HepG2 (cell line): Measurements from ENCODE around the gene CEBPG. TPM values are rescaled to one million over a fixed set of nuclear protein-coding genes. Genes with fewer than 3 reads are reported as not detected.

Experiments
- DPF2 ChIP-seq: sonication (generic); formaldehyde crosslinking; IDR thresholded peaks from 2 replicates; pipeline ENCODE4 v1.4.0; 2020; ENCODE audit warnings: mild to moderate bottlenecking, low read depth, missing genetic modification reagents, borderline replicate concordance
- EEA1 ChIP-seq: sonication (generic); formaldehyde crosslinking; IDR thresholded peaks from 2 replicates; pipeline ENCODE4 v1.5.1; 2020; ENCODE audit warnings: mild to moderate bottlenecking, missing genetic modification reagents, borderline replicate concordance
- GPN1 ChIP-seq: sonication (generic); formaldehyde crosslinking; IDR thresholded peaks from 2 replicates; pipeline ENCODE4 v1.5.1; 2020; ENCODE audit warnings: missing genetic modification reagents, borderline replicate concordance
- MEF2D ChIP-seq: sonication (generic); formaldehyde crosslinking; IDR thresholded peaks from 2 replicates; pipeline ENCODE4 v1.5.1; 2020; ENCODE audit warnings: mild to moderate bottlenecking, missing genetic modification reagents
- MTA1 ChIP-seq: sonication (generic); formaldehyde crosslinking; IDR thresholded peaks from 2 replicates; pipeline ENCODE4 v1.4.0; 2020; ENCODE audit warnings: missing genetic modification reagents, mild to moderate bottlenecking, borderline replicate concordance
- MZF1 ChIP-seq: sonication (generic); formaldehyde crosslinking; IDR thresholded peaks from 2 replicates; pipeline ENCODE4 v1.8.1; 2023; ENCODE audit warnings: mild to moderate bottlenecking, missing genetic modification reagents, borderline replicate concordance
- NFKBIZ ChIP-seq: IDR thresholded peaks from 2 replicates; pipeline ENCODE4 v1.6.1; 2018; ENCODE audit warnings: missing genetic modification reagents, missing compliant biosample characterization
- NR2F2 ChIP-seq: IDR thresholded peaks from 2 replicates; pipeline ENCODE4 v1.6.1; 2012; ENCODE audit warnings: low read depth, inconsistent platforms, borderline replicate concordance
- PHF8 ChIP-seq: sonication (generic); formaldehyde crosslinking; IDR thresholded peaks from 2 replicates; pipeline ENCODE4 v1.5.0; 2020; ENCODE audit warnings: missing genetic modification reagents
- PITX1 ChIP-seq: sonication (generic); formaldehyde crosslinking; IDR thresholded peaks from 2 replicates; pipeline ENCODE4 v1.5.1; 2020; ENCODE audit warnings: mild to moderate bottlenecking, missing genetic modification reagents
- SOX5 ChIP-seq: IDR thresholded peaks from 2 replicates; pipeline ENCODE4 v1.6.1; 2016; ENCODE audit warnings: borderline replicate concordance
- TBX2 ChIP-seq: sonication (generic); formaldehyde crosslinking; IDR thresholded peaks from 2 replicates; pipeline ENCODE4 v1.5.0; 2020; ENCODE audit warnings: missing genetic modification reagents, mild to moderate bottlenecking, borderline replicate concordance
- TCF7 ChIP-seq: sonication (generic); IDR thresholded peaks from 2 replicates; pipeline ENCODE4 v1.6.1; 2016; ENCODE audit warnings: antibody characterized with exemption, low read depth
- ZBTB42 ChIP-seq: sonication (generic); formaldehyde crosslinking; IDR thresholded peaks from 2 replicates; pipeline ENCODE4 v1.5.0; 2020; ENCODE audit warnings: mild to moderate bottlenecking, missing genetic modification reagents
- ZMYM4 ChIP-seq: sonication (generic); formaldehyde crosslinking; IDR thresholded peaks from 2 replicates; pipeline ENCODE4 v1.8.1; 2023; ENCODE audit warnings: mild to moderate bottlenecking, missing genetic modification reagents
- ZNF121 ChIP-seq: sonication (generic); formaldehyde crosslinking; IDR thresholded peaks from 2 replicates; pipeline ENCODE4 v1.5.0; 2020; ENCODE audit warnings: mild to moderate bottlenecking, missing genetic modification reagents
- ZNF776 ChIP-seq: sonication (generic); formaldehyde crosslinking; IDR thresholded peaks from 2 replicates; pipeline ENCODE4 v1.4.0; 2020; ENCODE audit warnings: mild to moderate bottlenecking, missing genetic modification reagents
- ZNF891 ChIP-seq: sonication (generic); formaldehyde crosslinking; IDR thresholded peaks from 2 replicates; pipeline ENCODE4 v1.5.0; 2020; ENCODE audit warnings: mild to moderate bottlenecking, missing genetic modification reagents
- polyA plus RNA-seq, 8 experiments: library from polyadenylated mRNA; depleted of rRNA in 3 of 8; stranded (reverse) in 7 of 8; unstranded in 1 of 8; fragments of >200 nt; fragmentation: Illumina TruSeq in 4 of 8; extraction: Trizol in 4 of 8; gene quantifications; 2 replicates each; pipeline versions ENCODE4 v1.2.1 to v1.2.3, GENCODE V29; 2011 to 2016; ENCODE audit warnings: low read depth in 4 of 8, missing spikeins in 1 of 8, mixed read lengths in 1 of 8; ENCODE audit not compliant: insufficient read depth in 1 of 8
- total RNA-seq, 5 experiments: library from RNA; depleted of rRNA; stranded (reverse); fragments of >200 nt; fragmentation: Illumina TruSeq; extraction: Trizol; gene quantifications; 2 replicates each; pipeline ENCODE4 v1.2.3, GENCODE V29; 2016; ENCODE audit warnings: low read depth in 1 of 5
- TF ChIP-seq, protein P1 (sequence below): sonication (generic); formaldehyde crosslinking; IDR thresholded peaks from 2 replicates; pipeline ENCODE4 v1.4.0; 2020; ENCODE audit warnings: missing genetic modification reagents
- TF ChIP-seq, protein P2 (sequence below): IDR thresholded peaks from 2 replicates; pipeline ENCODE4 v1.6.1; 2016
- TF ChIP-seq, protein P3 (sequence below): sonication (generic); formaldehyde crosslinking; IDR thresholded peaks from 2 replicates; pipeline ENCODE4 v1.8.1; 2023; ENCODE audit warnings: mild to moderate bottlenecking, inconsistent platforms, moderate library complexity, missing genetic modification reagents, borderline replicate concordance
- TF ChIP-seq, protein P4 (sequence below): sonication (generic); formaldehyde crosslinking; IDR thresholded peaks from 2 replicates; pipeline ENCODE4 v1.8.0; 2022; ENCODE audit warnings: low read depth, missing genetic modification reagents
- TF ChIP-seq, protein P5 (sequence below): sonication (generic); formaldehyde crosslinking; IDR thresholded peaks from 2 replicates; pipeline ENCODE4 v1.4.0; 2020; ENCODE audit warnings: missing genetic modification reagents

The CEBPG gene
- total and polyA plus RNA-seq, 2 of the 13 experiments (the other 11 are each of a cell fraction or from before 2014, with no cell fraction given), result 25.7 to 34.3 TPM

DNA sequence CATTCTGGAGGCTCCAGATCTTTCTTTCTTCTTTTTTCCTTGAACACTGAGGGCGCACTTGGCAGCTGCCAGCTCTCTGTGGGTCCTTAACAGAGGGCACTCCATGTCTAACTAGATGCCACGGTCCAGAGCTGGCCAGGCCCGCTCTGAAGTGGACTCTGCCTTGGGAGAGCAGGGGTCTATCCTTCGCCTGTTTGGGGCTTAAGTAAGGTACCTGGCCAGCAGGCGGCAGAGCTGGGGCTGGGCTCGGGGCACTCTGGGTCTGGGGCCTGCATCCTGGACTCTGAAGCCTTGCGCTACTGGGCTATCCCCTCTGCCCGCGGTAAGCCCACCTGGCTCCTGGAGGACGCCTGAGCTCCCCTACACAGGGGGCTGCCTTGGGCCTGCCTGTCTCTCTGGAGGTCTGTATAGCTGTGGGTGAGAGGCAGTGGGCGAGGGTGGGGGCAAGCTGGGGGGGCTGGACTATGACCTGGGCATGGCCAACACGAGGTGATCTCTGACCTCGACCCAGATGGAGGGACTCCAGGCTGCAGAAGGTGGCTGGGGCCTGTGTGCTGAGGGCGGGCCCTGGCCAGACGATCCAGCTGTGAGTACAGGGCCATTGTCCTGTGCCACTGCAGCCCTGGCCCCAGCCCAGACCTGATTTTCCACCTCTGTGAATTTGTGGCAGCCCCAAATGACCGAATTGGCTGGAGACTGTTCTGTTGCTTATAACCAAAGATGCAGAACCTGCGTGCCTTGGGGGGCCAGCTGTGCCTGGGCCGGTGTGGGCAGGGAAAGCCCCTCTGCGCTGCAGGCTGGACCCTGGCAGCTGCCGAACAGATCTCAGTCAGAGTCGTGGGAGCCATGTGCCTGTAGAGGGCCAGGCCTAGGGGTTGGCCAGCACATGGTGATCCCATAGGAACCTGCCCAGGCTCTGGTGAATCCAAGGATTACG lies 26.5 kb downstream of the CEBPG start (continued):
- TF ChIP-seq, protein P1, sequence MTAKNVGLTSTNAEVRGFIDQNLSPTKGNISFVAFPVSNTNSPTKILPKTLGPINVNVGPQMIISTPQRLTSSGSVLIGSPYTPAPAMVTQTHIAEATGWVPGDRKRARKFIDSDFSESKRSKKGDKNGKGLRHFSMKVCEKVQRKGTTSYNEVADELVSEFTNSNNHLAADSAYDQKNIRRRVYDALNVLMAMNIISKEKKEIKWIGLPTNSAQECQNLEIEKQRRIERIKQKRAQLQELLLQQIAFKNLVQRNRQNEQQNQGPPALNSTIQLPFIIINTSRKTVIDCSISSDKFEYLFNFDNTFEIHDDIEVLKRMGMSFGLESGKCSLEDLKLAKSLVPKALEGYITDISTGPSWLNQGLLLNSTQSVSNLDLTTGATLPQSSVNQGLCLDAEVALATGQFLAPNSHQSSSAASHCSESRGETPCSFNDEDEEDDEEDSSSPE, result peak; percentile 44
- TF ChIP-seq SOX5 (CRISPR knock-in tag) (peak; percentile 66; the same call in 1 of the 2 replicates), ZMYM4 (CRISPR knock-in tag) (peak; percentile 63; the same call in 1 of the 2 replicates), PITX1 (CRISPR knock-in tag) (peak; percentile 89), PHF8 (no peak), NFKBIZ (CRISPR knock-in tag) (no peak), ZNF891 (CRISPR knock-in tag) (peak; percentile 60), ZNF121 (CRISPR knock-in tag) (peak; percentile 62; the same call in 1 of the 2 replicates), DPF2 (CRISPR knock-in tag) (no peak), MEF2D (CRISPR knock-in tag) (peak; percentile 83; the same call in 1 of the 2 replicates), GPN1 (no peak), MTA1 (CRISPR knock-in tag) (peak; percentile 92; the same call in 1 of the 2 replicates), ZBTB42 (CRISPR knock-in tag) (peak; percentile 97), MZF1 (CRISPR knock-in tag) (no peak), TBX2 (peak; percentile 76), EEA1 (no peak), TCF7 (no peak), ZNF776 (CRISPR knock-in tag) (no peak), NR2F2 (peak; percentile 74)
- TF ChIP-seq, protein P2, sequence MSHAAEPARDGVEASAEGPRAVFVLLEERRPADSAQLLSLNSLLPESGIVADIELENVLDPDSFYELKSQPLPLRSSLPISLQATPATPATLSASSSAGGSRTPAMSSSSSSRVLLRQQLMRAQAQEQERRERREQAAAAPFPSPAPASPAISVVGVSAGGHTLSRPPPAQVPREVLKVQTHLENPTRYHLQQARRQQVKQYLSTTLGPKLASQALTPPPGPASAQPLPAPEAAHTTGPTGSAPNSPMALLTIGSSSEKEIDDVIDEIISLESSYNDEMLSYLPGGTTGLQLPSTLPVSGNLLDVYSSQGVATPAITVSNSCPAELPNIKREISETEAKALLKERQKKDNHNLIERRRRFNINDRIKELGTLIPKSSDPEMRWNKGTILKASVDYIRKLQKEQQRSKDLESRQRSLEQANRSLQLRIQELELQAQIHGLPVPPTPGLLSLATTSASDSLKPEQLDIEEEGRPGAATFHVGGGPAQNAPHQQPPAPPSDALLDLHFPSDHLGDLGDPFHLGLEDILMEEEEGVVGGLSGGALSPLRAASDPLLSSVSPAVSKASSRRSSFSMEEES (CRISPR knock-in tag), result no peak
- TF ChIP-seq, protein P3, sequence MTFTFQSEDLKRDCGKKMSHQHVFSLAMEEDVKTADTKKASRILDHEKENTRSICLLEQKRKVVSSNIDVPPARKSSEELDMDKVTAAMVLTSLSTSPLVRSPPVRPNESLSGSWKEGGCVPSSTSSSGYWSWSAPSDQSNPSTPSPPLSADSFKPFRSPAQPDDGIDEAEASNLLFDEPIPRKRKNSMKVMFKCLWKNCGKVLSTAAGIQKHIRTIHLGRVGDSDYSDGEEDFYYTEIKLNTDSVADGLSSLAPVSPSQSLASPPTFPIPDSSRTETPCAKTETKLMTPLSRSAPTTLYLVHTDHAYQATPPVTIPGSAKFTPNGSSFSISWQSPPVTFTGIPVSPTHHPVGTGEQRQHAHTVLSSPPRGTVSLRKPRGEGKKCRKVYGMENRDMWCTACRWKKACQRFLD (CRISPR knock-in tag), result no peak
- TF ChIP-seq, protein P4, sequence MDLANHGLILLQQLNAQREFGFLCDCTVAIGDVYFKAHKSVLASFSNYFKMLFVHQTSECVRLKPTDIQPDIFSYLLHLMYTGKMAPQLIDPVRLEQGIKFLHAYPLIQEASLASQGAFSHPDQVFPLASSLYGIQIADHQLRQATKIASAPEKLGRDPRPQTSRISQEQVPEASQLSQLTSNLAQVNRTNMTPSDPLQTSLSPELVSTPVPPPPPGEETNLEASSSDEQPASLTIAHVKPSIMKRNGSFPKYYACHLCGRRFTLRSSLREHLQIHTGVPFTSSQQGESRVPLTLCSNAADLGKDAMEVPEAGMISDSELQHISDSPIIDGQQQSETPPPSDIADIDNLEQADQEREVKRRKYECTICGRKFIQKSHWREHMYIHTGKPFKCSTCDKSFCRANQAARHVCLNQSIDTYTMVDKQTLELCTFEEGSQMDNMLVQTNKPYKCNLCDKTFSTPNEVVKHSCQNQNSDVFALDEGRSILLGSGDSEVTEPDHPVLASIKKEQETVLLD (CRISPR knock-in tag), result no peak
- TF ChIP-seq, protein P5, sequence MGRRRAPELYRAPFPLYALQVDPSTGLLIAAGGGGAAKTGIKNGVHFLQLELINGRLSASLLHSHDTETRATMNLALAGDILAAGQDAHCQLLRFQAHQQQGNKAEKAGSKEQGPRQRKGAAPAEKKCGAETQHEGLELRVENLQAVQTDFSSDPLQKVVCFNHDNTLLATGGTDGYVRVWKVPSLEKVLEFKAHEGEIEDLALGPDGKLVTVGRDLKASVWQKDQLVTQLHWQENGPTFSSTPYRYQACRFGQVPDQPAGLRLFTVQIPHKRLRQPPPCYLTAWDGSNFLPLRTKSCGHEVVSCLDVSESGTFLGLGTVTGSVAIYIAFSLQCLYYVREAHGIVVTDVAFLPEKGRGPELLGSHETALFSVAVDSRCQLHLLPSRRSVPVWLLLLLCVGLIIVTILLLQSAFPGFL (CRISPR knock-in tag), result no peak
